GM12875 (cell line): ENCODE measurements around the gene SEMA5A.

Experiments used
- H3K4me3 ChIP-seq: one replicate; pipeline ENCODE4 v1.5.1; 2011; ENCODE audit warnings: low read depth, low read length, control low read depth
- TF ChIP-seq, protein P1 (sequence below): IDR thresholded peaks from 2 replicates; pipeline ENCODE4 v1.5.1; 2011; ENCODE audit warnings: low read depth, mild to moderate bottlenecking, control low read depth, inconsistent platforms, low read length, moderate library complexity, borderline replicate concordance; ENCODE audit not compliant: insufficient read depth

Gene SEMA5A

GRCh38 chr5:9388941-9389674 is 156.8 kb downstream of the SEMA5A start:
- no peak overlapping the region for H3K4me3 ChIP-seq
- TF ChIP-seq, protein P1, sequence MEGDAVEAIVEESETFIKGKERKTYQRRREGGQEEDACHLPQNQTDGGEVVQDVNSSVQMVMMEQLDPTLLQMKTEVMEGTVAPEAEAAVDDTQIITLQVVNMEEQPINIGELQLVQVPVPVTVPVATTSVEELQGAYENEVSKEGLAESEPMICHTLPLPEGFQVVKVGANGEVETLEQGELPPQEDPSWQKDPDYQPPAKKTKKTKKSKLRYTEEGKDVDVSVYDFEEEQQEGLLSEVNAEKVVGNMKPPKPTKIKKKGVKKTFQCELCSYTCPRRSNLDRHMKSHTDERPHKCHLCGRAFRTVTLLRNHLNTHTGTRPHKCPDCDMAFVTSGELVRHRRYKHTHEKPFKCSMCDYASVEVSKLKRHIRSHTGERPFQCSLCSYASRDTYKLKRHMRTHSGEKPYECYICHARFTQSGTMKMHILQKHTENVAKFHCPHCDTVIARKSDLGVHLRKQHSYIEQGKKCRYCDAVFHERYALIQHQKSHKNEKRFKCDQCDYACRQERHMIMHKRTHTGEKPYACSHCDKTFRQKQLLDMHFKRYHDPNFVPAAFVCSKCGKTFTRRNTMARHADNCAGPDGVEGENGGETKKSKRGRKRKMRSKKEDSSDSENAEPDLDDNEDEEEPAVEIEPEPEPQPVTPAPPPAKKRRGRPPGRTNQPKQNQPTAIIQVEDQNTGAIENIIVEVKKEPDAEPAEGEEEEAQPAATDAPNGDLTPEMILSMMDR: no peak

- TF ChIP-seq, protein P1: no peak
- no peak overlapping the region for H3K4me3 ChIP-seq
Observed at GRCh38 chr5:9387879-9388278, 158.0 kb downstream of the SEMA5A start.

DNA sequence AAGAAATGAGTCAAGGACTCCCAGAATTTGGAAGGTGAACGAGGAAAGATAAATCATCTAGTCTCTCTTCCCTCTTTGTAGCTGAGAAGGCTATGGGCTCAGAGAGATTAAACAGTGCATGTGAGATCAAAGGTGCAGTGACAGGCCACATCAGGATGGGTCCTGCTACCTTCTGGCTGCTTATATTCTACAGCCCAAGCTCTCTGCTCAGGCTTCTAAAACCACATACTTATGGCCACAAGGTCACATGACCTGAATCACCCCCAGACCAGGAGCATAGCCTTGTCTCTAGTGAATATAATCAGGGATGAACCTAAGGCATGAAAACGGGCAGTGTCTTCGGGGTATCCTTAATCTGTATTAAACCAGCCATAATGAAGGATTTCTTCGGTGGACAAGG is 158.9 kb downstream of the SEMA5A start:
- TF ChIP-seq, protein P1: no peak

GRCh38 chr5:9382522-9382921 is 163.4 kb downstream of the SEMA5A start:
- H3K4me3 ChIP-seq: no peak overlapping the region
- TF ChIP-seq, protein P1: no peak

More for the DNA sequence above, 158.9 kb downstream of the SEMA5A start:
- H3K4me3 ChIP-seq: no peak overlapping the region

DNA sequence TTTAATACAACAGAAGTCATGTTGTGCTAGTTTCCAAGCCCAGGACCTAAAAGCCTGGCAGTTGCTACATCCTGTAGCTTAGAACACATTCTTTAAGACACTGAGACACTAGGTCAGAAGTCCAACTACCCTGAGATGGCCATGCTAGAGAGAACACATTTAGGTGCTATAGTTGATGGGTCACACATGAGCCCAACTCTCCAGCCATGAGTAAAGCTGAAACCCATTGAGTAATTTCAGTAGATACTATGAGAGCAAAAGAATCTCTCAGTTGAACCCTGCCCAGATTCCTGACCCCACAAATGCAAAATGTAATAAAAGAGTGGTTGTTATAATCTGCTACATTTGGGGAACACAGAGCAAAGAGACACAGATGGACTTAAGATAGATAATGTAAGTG is 164.4 kb downstream of the SEMA5A start:
- TF ChIP-seq, protein P1: no peak
- no peak overlapping the region for H3K4me3 ChIP-seq

GRCh38 chr5:9380109-9380508 is 165.8 kb downstream of the SEMA5A start:
- TF ChIP-seq, protein P1: no peak
- no peak overlapping the region for H3K4me3 ChIP-seq
